Endothelial cell (in vitro differentiated cells): Measurements from ENCODE around the gene PUS7. TPM values are rescaled to one million over a fixed set of nuclear protein-coding genes. Genes with fewer than 3 reads are reported as not detected.

ENCODE experiments used
- DNase-seq: peaks from one replicate; pipeline ENCODE4 v3.0.0; 2021; ENCODE audit warnings: low spot score
- H3K27ac Mint-ChIP-seq: one replicate; pipeline ENCODE4 v1.8.0; 2021; ENCODE audit warnings: mixed read lengths, inconsistent platforms; ENCODE audit not compliant: unreplicated experiment
- H3K27me3 Mint-ChIP-seq: one replicate; pipeline ENCODE4 v1.8.0; 2021; ENCODE audit warnings: mild to moderate bottlenecking, moderate library complexity, mixed read lengths, inconsistent platforms; ENCODE audit not compliant: unreplicated experiment
- H3K36me3 Mint-ChIP-seq: one replicate; pipeline ENCODE4 v1.8.0; 2021; ENCODE audit warnings: mild to moderate bottlenecking, low read depth, mixed read lengths, inconsistent platforms; ENCODE audit not compliant: unreplicated experiment
- H3K4me1 Mint-ChIP-seq: one replicate; pipeline ENCODE4 v1.8.0; 2021; ENCODE audit warnings: mild to moderate bottlenecking, mixed read lengths, inconsistent platforms; ENCODE audit not compliant: unreplicated experiment
- H3K4me3 Mint-ChIP-seq: one replicate; pipeline ENCODE4 v1.8.0; 2021; ENCODE audit warnings: mild to moderate bottlenecking, mixed read lengths, inconsistent platforms; ENCODE audit not compliant: unreplicated experiment
- H3K9me3 Mint-ChIP-seq: one replicate; pipeline ENCODE4 v1.8.0; 2021; ENCODE audit warnings: mixed read lengths, inconsistent platforms; ENCODE audit not compliant: unreplicated experiment
- total RNA-seq: library from RNA; stranded (reverse); fragmentation: NEBNext Ultra II Directional; extraction: Animal tissue kit (Norgen Biotek cat#: 25700); gene quantifications from one replicate; pipeline ENCODE4 v1.2.1, GENCODE V29; 2021; ENCODE audit not compliant: unreplicated experiment
- TF ChIP-seq, protein P1 (sequence below): fragments of 200-600 bp; sonication (generic); IDR thresholded peaks from one replicate; pipeline ENCODE4 v1.5.0; 2021; ENCODE audit warnings: antibody characterized with exemption; ENCODE audit not compliant: unreplicated experiment

Gene PUS7
- total RNA-seq, 1 donor from 2014 or later, result 14.4 TPM

DNA sequence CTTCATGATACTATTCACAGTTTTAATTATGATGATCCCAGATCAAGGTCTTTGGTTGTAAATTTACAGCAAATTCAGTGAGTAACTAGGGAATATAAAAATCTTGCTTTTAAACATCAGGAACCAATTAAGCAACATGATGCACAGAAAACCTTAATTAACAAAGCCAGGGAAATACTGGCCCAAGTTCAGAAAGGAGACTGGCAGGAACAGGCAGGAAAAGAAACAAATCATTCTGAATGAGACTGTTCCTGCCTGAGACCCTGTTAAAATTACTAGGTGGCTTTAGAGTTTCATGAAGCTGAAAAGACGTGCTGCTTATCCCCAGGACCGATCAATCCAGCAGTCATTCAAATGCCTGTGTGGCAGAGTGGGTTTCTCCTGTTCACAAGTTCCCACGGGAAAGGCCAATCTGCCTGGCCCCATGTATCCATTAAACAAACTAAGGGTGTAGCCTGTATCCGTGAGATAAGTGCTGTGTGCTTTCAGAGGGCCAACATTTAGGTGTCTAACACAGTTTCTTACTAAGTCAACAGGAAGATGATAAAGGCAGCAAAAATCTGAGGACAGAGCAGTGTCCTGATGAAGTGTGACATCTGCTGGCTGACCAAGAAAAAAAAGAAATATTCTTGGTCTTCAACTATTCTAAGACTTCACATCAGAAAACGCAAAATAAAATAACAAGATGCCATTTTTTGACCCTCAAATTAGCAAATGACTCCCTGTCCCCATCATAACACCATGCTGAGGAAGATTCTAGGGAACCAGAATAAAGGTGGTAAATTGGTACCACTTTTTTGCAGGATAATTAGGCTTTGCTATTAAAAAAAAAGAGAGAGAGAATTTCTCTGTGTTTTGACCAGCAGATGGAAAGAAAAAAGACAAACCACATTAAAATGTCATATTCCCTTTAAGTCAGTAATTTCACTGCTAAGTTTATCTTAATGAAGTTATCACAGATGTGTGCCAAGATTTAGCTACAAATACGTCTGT is 34.2 kb downstream of the PUS7 start:
- H3K36me3 Mint-ChIP-seq, result no peaks in the 10 kb centered on the region
- H3K4me3 Mint-ChIP-seq, result no peak overlapping the region
- H3K4me1 Mint-ChIP-seq, result peaks cover 26% of the 10 kb centered on the region
- peak overlapping the region; percentile 94 for H3K27ac Mint-ChIP-seq
- H3K27me3 Mint-ChIP-seq, result no peaks in the 10 kb centered on the region
- DNase-seq, result peak; percentile 47
- TF ChIP-seq, protein P1, sequence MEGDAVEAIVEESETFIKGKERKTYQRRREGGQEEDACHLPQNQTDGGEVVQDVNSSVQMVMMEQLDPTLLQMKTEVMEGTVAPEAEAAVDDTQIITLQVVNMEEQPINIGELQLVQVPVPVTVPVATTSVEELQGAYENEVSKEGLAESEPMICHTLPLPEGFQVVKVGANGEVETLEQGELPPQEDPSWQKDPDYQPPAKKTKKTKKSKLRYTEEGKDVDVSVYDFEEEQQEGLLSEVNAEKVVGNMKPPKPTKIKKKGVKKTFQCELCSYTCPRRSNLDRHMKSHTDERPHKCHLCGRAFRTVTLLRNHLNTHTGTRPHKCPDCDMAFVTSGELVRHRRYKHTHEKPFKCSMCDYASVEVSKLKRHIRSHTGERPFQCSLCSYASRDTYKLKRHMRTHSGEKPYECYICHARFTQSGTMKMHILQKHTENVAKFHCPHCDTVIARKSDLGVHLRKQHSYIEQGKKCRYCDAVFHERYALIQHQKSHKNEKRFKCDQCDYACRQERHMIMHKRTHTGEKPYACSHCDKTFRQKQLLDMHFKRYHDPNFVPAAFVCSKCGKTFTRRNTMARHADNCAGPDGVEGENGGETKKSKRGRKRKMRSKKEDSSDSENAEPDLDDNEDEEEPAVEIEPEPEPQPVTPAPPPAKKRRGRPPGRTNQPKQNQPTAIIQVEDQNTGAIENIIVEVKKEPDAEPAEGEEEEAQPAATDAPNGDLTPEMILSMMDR, result no peak
- H3K9me3 Mint-ChIP-seq, result no peaks in the 10 kb centered on the region

DNA sequence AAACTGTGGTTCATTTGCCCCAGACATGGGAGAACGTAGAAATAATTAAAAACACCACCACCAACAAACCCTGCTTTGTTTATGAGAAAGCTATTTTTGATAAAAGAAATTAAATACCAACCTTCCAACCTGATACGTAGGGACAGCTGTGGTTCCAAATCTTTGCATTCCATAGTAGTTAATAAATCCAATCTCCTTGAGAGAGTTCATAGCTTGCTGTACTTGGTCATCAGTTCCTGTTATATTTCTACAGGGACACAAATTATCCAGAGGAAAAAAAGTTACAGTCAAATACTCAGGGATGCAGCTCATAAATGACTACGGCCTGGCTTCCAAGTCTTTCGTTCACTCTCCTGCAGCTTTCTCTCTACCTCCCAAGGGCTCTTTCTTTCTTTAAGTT is 41.1 kb downstream of the PUS7 start:
- no peak overlapping the region for H3K4me3 Mint-ChIP-seq
- no peaks in the 10 kb centered on the region for H3K9me3 Mint-ChIP-seq
- no peak for DNase-seq
- no peak overlapping the region for H3K27ac Mint-ChIP-seq
- TF ChIP-seq, protein P1, result no peak
- H3K36me3 Mint-ChIP-seq, result peaks cover 5% of the 10 kb centered on the region
- no peaks in the 10 kb centered on the region for H3K4me1 Mint-ChIP-seq
- no peaks in the 10 kb centered on the region for H3K27me3 Mint-ChIP-seq

DNA sequence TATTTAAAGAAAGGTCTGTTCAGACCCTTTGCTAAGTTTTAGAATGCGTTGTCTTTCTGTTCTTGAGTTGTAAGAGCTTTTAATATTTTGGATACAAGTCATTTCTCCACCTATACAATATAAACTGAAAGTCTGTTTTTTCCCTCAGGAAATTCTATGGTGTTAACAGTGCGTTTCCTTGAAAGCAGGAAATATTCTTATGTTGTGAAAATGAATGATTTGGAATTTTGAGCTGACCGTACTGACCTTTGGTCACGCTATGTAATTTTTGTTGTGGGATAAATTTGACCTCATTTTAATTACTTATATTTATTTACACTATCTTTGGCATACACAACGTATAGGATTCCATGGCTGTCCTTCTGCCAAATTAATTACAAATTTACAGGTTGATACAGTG is 43.5 kb downstream of the PUS7 start:
- H3K27ac Mint-ChIP-seq, result no peak overlapping the region
- H3K4me1 Mint-ChIP-seq, result no peaks in the 10 kb centered on the region
- H3K9me3 Mint-ChIP-seq, result no peaks in the 10 kb centered on the region
- DNase-seq, result no peak
- H3K36me3 Mint-ChIP-seq, result peaks cover 5% of the 10 kb centered on the region
- no peaks in the 10 kb centered on the region for H3K27me3 Mint-ChIP-seq
- H3K4me3 Mint-ChIP-seq, result no peak overlapping the region
- TF ChIP-seq, protein P1, result no peak

DNA sequence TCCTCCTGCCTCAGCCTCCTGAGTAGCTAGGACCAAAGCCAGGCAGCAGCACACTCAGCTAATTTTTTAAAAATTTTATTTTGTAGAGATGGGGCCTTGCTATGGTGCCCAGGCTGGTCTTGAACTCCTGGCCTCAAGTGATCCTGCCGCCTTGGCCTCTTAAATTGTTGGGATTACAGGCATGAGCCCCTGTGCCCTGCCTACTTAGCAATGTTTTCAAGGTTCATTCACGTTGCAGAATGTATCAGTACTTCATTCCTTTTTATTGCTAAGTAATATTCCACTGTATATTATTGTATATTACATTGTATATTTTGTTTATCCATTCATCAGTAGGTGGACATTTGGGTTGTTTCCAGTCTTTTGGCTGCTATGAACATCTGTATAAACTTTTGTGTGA is 44.2 kb downstream of the PUS7 start:
- Mint-ChIP-seq H3K4me1 (no peaks in the 10 kb centered on the region), H3K27me3 (no peaks in the 10 kb centered on the region), H3K4me3 (no peak overlapping the region), H3K36me3 (peaks cover 5% of the 10 kb centered on the region), H3K9me3 (no peaks in the 10 kb centered on the region), H3K27ac (no peak overlapping the region)
- DNase-seq, result no peak
- TF ChIP-seq, protein P1, result no peak

DNA sequence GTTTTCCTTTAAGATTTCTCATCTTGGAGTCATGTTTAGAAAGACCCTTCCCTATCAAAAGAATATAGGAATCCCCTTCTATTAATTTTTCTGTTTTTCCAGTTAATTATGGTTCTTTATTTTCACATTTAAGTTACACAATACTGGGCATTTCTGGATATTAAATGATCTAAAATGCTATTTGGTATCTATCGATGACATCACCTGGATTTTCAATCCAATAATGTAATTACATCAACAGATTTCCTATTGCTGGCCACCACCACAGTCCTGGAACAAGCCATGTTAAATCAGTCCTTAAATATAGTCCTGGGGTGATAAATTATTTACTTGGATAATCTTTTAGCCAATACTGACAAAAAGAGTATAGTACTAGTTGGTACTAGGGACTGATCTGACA is 48.0 kb downstream of the PUS7 start:
- no peaks in the 10 kb centered on the region for H3K27me3 Mint-ChIP-seq
- no peak overlapping the region for H3K4me3 Mint-ChIP-seq
- H3K27ac Mint-ChIP-seq, result no peak overlapping the region
- no peak for DNase-seq
- TF ChIP-seq, protein P1, result no peak
- H3K9me3 Mint-ChIP-seq, result no peaks in the 10 kb centered on the region
- peaks cover 4% of the 10 kb centered on the region for H3K36me3 Mint-ChIP-seq
- H3K4me1 Mint-ChIP-seq, result no peaks in the 10 kb centered on the region
